ENCODE results near the gene EFNA5.

Gene EFNA5

GRCh38 chr5:107402434-107403227, 268.1 kb downstream of the EFNA5 start:
- TF ChIP-seq EZH2 (IDR thresholded peaks at IDR 0.05; ENCODE audit: borderline replicate concordance, low read depth, low read length, severe bottlenecking): no peak
- TF ChIP-seq, protein P1, sequence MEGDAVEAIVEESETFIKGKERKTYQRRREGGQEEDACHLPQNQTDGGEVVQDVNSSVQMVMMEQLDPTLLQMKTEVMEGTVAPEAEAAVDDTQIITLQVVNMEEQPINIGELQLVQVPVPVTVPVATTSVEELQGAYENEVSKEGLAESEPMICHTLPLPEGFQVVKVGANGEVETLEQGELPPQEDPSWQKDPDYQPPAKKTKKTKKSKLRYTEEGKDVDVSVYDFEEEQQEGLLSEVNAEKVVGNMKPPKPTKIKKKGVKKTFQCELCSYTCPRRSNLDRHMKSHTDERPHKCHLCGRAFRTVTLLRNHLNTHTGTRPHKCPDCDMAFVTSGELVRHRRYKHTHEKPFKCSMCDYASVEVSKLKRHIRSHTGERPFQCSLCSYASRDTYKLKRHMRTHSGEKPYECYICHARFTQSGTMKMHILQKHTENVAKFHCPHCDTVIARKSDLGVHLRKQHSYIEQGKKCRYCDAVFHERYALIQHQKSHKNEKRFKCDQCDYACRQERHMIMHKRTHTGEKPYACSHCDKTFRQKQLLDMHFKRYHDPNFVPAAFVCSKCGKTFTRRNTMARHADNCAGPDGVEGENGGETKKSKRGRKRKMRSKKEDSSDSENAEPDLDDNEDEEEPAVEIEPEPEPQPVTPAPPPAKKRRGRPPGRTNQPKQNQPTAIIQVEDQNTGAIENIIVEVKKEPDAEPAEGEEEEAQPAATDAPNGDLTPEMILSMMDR (IDR thresholded peaks at IDR 0.05; ENCODE audit: borderline replicate concordance, extremely low read depth, low read length, poor library complexity, severe bottlenecking): no peak
- no peak for ATAC-seq (ENCODE audit: insufficient read depth, low read depth)

DNA sequence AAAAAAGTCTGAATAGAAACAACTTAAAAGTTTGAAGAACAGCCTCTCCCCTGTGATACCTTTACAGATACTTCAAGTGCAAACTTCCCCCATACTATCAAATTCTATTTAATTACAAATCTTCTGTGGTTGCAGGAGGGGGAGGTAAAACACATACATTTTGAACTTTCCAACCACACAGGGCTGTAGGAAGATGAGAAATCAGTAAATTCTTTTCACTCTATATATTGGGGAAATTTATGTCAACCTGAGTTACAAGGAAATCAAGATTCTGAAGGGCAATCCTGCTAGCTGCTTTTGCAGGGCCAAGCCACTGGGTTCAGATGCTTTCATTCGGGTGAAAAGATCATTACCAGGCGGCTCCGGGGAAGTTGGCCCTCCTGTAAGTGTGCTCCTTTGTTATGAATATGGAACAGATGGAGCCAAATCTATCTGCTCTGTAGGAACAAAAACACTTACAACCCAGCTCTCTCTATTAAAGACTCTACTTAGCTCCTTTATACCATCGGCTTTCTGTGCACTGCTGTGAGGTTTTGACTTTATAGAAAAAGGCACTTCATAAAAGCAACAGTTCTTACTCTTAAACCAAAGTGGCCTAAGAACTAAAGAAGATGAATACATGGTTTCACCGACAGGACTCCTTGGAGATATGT, 269.1 kb downstream of the EFNA5 start:
- no peak overlapping the region for H2AFZ ChIP-seq (ENCODE audit: low read depth, low read length)
- H3K27me3 ChIP-seq (ENCODE audit: insufficient read depth, low read length, poor library complexity): no peaks in the 10 kb centered on the region
- no peaks in the 10 kb centered on the region for H3K79me2 ChIP-seq (ENCODE audit: insufficient read depth, low read length)
- H3K36me3 ChIP-seq (ENCODE audit: insufficient read depth, low read length): no peaks in the 10 kb centered on the region
- no peak overlapping the region for H3K4me2 ChIP-seq (ENCODE audit: insufficient read depth, low read length)
- TF ChIP-seq EZH2 (IDR thresholded peaks at IDR 0.05; ENCODE audit: borderline replicate concordance, low read depth, low read length, severe bottlenecking): no peak
- TF ChIP-seq, protein P1 (IDR thresholded peaks at IDR 0.05; ENCODE audit: borderline replicate concordance, extremely low read depth, low read length, poor library complexity, severe bottlenecking): no peak
- no peak overlapping the region for H3K27ac ChIP-seq (ENCODE audit: low read length)
- ATAC-seq (ENCODE audit: insufficient read depth, low read depth): no peak
- no peaks in the 10 kb centered on the region for H3K9me3 ChIP-seq (ENCODE audit: insufficient read depth, low read length, severe bottlenecking)
- H3K4me3 ChIP-seq (ENCODE audit: low read depth in 1 of 2, low read length in 2 of 2): no peak overlapping the region
- no peaks in the 10 kb centered on the region for H3K4me1 ChIP-seq (ENCODE audit: insufficient read depth, low read length)
- H3K9ac ChIP-seq (ENCODE audit: low read depth, low read length): no peak overlapping the region
- no peak for DNase-seq
- H4K20me1 ChIP-seq (ENCODE audit: insufficient read depth, low read length): no peaks in the 10 kb centered on the region

More at GRCh38 chr5:107402434-107403227, 268.1 kb downstream of the EFNA5 start:
- H3K27me3 ChIP-seq (ENCODE audit: insufficient read depth, low read length, poor library complexity): no peaks in the 10 kb centered on the region
- no peaks in the 10 kb centered on the region for H3K79me2 ChIP-seq (ENCODE audit: insufficient read depth, low read length)
- H3K9ac ChIP-seq (ENCODE audit: low read depth, low read length): no peak overlapping the region
- no peak for DNase-seq
- no peak overlapping the region for H3K4me3 ChIP-seq (ENCODE audit: low read depth in 1 of 2, low read length in 2 of 2)
- H3K36me3 ChIP-seq (ENCODE audit: insufficient read depth, low read length): no peaks in the 10 kb centered on the region
- H3K4me1 ChIP-seq (ENCODE audit: insufficient read depth, low read length): no peaks in the 10 kb centered on the region
- no peak overlapping the region for H3K4me2 ChIP-seq (ENCODE audit: insufficient read depth, low read length)
- H4K20me1 ChIP-seq (ENCODE audit: insufficient read depth, low read length): no peaks in the 10 kb centered on the region
- H2AFZ ChIP-seq (ENCODE audit: low read depth, low read length): no peak overlapping the region
- H3K9me3 ChIP-seq (ENCODE audit: insufficient read depth, low read length, severe bottlenecking): no peaks in the 10 kb centered on the region
- H3K27ac ChIP-seq (ENCODE audit: low read length): no peak overlapping the region

DNA sequence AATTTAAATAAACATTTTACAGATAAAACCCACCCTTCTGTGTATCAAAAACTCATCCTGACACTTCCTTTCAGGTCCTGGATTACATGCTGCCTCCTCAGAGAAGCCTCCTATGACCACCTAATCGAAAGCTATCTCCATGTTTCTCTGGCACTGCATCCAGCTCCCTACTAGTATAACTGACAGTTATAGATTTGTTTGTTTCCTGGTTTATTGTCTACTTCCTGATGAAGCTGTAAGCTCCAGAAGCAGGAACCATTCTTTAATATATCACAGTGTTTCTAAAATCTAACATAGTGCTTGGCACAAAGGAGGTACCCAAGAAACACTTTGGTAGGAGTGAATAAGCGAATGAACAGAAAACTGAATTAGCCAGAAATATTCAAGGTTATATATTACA, 270.4 kb downstream of the EFNA5 start:
- Histone ChIP-seq H3K4me3 (ENCODE audit: low read depth in 1 of 2, low read length in 2 of 2) (no peak overlapping the region), H3K4me2 (ENCODE audit: insufficient read depth, low read length) (no peak overlapping the region), H3K9me3 (ENCODE audit: insufficient read depth, low read length, severe bottlenecking) (no peaks in the 10 kb centered on the region), H3K9ac (ENCODE audit: low read depth, low read length) (no peak overlapping the region), H3K4me1 (ENCODE audit: insufficient read depth, low read length) (no peaks in the 10 kb centered on the region), H3K27me3 (ENCODE audit: insufficient read depth, low read length, poor library complexity) (no peaks in the 10 kb centered on the region), H3K36me3 (ENCODE audit: insufficient read depth, low read length) (no peaks in the 10 kb centered on the region), H3K27ac (ENCODE audit: low read length) (no peak overlapping the region), H3K79me2 (ENCODE audit: insufficient read depth, low read length) (no peaks in the 10 kb centered on the region), H4K20me1 (ENCODE audit: insufficient read depth, low read length) (no peaks in the 10 kb centered on the region), H2AFZ (ENCODE audit: low read depth, low read length) (no peak overlapping the region)
- ATAC-seq (ENCODE audit: insufficient read depth, low read depth) (no peak), DNase-seq (no peak)
- TF ChIP-seq, protein P1 (IDR thresholded peaks at IDR 0.05; ENCODE audit: borderline replicate concordance, extremely low read depth, low read length, poor library complexity, severe bottlenecking): no peak
- TF ChIP-seq EZH2 (IDR thresholded peaks at IDR 0.05; ENCODE audit: borderline replicate concordance, low read depth, low read length, severe bottlenecking): no peak

Measured in DND-41 (cell line).